ENCODE results near the gene ZNF662. TPM values are rescaled to one million over a fixed set of nuclear protein-coding genes. Genes with fewer than 3 reads are reported as not detected.

Gene ZNF662
- polyA plus RNA-seq, 3 donors: 2.7 to 3.3 (median 2.8) TPM

DNA sequence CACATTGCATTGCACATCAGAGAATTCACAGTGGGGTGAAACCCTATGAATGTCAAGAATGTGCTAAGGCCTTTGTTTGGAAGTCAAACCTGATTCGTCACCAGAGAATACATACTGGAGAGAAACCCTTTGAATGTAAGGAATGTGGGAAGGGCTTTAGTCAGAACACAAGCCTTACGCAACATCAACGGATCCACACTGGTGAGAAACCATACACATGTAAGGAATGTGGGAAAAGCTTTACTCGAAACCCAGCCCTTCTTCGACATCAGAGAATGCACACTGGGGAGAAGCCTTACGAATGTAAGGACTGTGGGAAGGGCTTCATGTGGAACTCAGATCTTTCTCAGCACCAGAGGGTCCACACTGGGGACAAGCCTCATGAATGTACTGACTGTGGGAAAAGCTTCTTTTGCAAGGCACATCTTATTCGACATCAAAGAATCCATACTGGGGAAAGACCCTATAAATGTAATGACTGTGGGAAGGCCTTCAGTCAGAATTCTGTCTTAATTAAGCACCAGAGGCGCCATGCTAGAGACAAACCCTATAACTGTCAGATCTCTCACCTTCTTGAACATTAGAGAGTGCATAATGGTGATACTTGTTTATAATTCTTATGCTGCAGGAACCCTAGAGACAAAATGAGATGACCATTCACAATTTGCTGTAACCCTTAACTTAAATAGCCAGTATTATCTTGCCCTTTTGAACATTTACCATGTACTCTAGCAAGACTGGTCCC lies 9.0 kb downstream of the ZNF662 start:
- WGBS, 3 donors: 94 to 98% (median 95%) methylated on average over 8 of the region's 8 CpGs

DNA sequence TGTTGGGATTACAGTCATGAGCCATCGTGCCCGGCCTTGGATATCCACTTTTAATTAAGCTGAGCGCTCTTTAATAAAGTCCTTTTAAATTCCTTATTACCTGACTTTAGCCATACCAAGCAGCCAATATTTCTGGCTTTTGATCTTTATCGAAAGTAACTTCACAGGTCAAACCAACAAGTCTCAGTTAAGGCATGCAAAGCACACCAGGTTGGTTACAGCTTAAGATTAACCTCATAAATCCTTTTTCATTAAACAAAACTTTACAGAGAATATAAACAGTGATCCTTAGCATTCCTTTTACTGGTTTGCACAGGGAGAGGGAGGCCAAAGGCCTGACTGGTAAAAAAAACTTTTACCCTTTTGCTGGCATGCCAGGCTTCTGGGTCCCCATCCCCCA lies 17.7 kb downstream of the ZNF662 start:
- no peak overlapping the region for H3K27ac ChIP-seq (ENCODE audit: low read depth, low read length)
- 61 to 88% (median 76%) methylated on average over 4 of the region's 4 CpGs for WGBS, 3 donors

More for the DNA sequence above, 9.0 kb downstream of the ZNF662 start:
- H3K27ac ChIP-seq (ENCODE audit: low read depth, low read length): no peak overlapping the region

DNA sequence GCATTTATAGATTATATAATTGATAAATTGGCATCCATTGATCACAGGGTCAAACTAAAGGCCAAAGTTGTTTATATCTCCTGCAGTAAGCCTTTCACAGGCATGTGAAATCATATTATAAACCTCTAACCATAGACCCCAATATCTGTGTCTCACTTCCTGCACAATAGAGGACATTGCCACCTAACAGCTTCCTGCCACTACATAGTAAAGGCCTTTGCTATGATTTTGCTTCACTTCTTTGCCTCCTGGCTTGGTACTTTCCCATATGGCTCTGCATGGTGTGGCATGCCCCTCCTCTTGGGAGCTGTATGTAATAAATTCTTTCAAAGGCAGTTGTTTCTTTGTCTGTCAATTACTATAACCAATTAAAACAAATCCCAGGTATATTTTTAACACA lies 20.4 kb downstream of the ZNF662 start:
- H3K27ac ChIP-seq (ENCODE audit: low read depth, low read length): no peak overlapping the region

DNA sequence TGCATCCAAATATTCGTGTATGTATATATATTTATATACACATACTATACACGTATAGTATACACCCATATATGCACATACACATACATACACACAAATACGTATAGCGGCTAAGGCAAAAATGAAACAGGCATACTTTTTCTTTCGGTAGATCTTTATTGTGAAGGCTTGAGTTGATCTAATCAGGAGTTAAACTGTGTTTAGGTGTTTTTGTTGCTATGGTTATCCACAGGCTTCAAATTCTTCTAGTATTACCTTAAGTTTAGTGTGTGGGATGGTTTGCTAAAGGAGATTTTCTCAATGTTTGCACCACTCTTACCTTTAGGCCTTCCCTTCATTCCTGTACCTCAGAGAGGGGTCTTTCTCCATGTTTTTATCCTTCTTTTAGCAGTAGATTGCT lies 28.2 kb downstream of the ZNF662 start:
- WGBS, 3 donors: 86 to 90% (median 87%) methylated on average over 5 of the region's 5 CpGs

DNA sequence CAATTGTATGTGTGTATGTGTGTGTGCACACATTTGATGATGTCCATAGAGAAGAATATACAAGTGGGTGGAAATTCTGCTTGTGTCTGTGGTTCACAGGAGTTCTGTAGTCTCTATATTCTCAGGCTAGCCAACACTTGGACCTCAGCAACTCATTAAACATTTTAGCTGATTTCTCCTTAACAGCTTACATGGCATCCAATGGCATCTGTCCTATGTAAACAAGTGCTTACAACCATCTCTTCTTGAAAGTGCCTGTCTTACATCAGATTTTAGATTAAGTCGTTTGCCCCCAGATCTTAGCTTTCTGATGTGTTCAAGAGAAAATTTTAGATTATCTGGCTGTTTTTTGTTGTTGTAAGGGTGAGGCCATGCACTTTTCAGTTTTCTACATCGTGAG lies 29.0 kb downstream of the ZNF662 start:
- 50 to 67% (median 67%) methylated on average over 2 of the region's 2 CpGs for WGBS, 3 donors
- H3K27ac ChIP-seq (ENCODE audit: low read depth, low read length): no peak overlapping the region

More for the DNA sequence above, 28.2 kb downstream of the ZNF662 start:
- no peak overlapping the region for H3K27ac ChIP-seq (ENCODE audit: low read depth, low read length)

DNA sequence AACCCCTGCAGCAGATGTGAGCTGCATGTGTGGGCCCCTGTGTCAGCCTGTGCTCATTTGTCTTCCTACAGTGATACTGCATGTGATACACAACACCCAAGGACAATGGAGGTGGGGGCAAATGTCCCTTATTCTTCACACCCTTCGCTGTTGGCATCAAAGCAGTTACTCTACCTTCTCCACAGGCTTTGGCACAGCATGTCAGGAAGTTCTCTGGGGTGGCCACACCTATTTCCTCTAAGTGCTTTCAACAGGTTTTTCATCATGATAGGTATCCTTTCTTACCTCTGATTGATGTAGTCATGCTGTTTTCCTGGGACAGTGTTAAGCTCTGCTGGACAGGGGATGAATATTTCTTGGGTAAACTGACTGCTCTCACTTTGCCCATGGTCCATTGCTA lies 29.5 kb downstream of the ZNF662 start:
- no peak overlapping the region for H3K27ac ChIP-seq (ENCODE audit: low read depth, low read length)
- WGBS, 3 donors: 77 to 91% (median 82%) methylated on average over 1 of the region's 1 CpG

DNA sequence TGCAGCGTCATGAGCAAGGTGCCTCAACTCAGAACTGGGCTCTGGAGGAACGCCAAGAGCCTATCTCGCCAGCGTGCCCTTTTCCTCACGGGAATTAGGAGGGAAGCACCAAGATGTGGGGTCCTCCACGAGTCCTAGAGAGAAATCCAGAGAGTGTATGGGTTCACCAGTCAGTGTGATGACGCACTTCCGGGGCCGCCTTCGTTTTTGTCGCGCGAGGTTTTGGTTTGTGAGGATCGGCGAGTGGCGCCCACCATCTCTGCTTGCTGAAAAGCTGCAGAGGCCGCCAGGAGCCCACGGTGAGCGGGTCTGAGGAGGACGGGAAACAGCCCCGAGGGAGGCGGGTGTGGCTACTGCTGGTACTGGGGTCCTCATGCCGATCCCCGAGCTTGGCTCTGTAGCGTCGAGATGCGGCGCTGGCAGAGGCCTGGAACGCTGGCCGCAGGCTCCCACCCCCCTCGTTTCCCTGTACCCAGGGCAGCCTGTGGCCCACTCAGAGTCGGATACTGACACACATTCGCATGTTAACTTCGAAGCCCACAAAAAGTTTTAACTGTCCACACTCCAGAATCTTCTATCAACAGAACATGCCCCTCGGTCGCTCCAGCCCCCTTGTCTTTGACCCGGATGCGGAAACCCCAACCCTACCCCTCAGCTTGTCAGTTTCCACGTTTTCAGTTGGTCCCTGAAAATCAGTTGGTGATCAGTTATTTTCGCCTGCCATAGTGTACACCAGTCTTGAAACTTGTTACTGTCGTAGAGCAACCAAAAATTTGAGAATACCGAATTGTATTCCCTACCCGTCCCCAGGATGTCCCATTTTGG lies 30.4 kb downstream of the ZNF662 start:
- no peak overlapping the region for H3K27ac ChIP-seq (ENCODE audit: low read depth, low read length)
- 63 to 67% (median 66%) methylated on average over 40 to 43 of the region's 43 CpGs for whole genome bisulfite sequencing, 3 donors

DNA sequence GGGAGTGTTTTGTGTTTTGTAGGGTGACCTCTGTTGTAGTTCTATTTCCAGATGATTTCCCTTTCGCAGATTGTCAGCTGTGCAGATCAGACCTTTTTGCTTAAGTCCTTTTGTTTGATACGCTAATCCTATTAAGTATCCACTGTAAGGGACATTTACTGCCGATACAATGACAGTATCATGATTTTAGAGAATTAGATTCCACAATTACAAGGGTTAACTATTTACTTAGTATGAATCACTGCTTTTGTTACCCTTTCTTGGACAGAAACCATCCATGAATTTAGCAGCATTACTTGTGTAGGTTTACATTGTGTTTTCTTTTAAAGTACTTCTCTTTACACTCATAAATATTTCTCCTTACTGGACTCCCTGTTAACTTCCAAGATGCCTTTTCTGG lies 31.4 kb downstream of the ZNF662 start:
- no peak overlapping the region for H3K27ac ChIP-seq (ENCODE audit: low read depth, low read length)
- 89 to 94% (median 93%) methylated on average over 3 of the region's 3 CpGs for WGBS, 3 donors

DNA sequence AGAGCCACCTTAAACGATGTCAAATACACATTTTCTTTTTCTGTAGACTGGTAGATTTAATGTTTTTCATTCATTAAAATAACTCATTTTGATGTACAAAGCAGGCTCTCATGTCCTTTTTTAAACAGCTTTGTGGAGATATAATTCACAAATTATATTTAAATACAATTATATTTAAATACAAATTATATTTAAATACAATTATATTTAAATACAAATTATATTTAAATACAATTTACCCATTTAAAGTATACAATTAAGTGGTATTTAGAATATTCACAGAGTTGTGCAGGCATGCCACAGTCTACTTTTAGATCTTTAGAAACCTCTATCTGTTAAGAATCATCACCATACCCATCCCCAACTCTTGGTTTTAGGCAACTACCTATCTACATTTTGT lies 36.8 kb downstream of the ZNF662 start:
- no peak overlapping the region for H3K27ac ChIP-seq (ENCODE audit: low read depth, low read length)
- WGBS, 3 donors: 81 to 86% (median 82%) methylated on average over 1 of the region's 1 CpG

DNA sequence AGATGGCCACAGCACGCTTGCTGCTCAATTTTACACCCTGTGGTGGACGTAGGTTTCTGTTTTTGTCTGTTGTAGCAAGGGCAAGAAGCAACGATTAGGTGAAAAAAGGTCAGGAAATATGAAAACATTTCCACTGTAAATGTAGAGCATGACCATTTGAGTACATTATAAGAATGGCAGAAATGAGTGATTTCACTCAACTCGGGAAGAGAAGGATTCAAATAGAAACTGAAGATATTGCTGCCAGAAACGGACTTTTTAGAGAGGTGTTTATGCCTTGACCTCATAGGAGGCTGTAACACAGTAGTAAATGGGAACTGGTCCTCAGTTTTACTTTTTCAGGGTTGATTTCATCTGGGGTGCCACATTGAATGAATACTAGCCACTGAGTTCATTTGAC lies 40.1 kb downstream of the ZNF662 start:
- H3K27ac ChIP-seq (ENCODE audit: low read depth, low read length): no peak overlapping the region
- 86 to 88% (median 88%) methylated on average over 5 of the region's 5 CpGs for WGBS, 3 donors

DNA sequence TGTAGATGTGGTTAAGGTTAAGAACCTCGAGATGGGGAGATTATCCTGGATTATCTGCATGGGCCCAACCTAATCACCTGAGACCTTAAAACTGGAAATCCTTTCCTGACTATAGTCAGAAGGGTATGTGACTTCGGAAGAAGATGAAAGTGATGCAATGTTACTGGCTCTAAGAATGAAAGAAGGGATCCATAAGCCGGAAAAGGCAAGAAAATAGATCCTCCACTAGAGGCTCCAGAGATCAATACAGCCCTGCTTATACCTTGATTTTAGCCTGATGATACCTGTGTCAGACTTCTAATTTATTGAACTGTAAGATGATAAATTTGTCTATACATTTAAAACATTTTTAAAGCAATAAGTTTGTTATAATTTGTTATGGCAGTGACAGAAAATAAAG lies 51.6 kb downstream of the ZNF662 start:
- H3K27ac ChIP-seq (ENCODE audit: low read depth, low read length): no peak overlapping the region
- WGBS, 3 donors: 75 to 88% (median 84%) methylated on average over 3 of the region's 3 CpGs

DNA sequence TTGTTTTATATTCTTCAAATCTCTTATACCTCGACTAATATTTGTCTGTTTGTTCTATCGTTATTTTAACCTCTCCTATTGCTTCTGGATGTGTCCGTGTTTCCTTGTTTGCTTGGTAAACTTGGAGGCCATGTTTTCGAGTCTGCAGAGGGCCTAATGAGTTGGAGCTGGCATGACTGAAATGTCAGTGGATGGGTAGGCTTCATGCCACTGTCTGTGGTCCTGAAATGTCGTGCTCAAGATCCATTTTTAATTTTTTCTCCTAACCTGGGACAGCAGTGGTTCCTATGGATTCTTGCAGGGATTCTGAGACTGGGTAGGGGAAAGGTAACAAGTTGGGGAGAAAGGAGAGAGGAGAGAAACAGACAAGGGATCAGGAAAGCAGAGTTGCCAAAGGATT lies 54.3 kb downstream of the ZNF662 start:
- 36 to 79% (median 74%) methylated on average over 5 of the region's 5 CpGs for WGBS, 3 donors
- H3K27ac ChIP-seq (ENCODE audit: low read depth, low read length): no peak overlapping the region

DNA sequence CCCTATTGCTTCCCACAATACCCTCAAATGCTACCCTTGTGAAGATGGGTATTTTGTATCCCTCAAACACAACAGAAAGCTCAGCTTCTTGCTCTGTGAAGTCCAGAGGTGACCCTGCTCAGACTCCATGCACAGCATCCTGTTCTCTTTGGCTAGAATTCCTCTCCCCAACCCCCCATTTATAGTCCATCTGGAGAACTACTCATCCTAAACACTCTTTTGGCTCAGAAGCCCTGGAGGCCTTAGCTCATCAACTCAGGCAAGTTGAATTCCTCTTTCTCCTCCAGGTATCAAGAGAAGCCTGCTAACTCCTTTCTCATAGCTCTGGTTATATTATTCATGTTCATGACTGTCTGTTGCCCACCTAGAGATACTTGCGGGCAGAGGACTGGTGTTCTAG lies 54.8 kb downstream of the ZNF662 start:
- H3K27ac ChIP-seq (ENCODE audit: low read depth, low read length): no peak overlapping the region
- WGBS, 3 donors: 91 to 100% (median 94%) methylated on average over 1 of the region's 1 CpG

DNA sequence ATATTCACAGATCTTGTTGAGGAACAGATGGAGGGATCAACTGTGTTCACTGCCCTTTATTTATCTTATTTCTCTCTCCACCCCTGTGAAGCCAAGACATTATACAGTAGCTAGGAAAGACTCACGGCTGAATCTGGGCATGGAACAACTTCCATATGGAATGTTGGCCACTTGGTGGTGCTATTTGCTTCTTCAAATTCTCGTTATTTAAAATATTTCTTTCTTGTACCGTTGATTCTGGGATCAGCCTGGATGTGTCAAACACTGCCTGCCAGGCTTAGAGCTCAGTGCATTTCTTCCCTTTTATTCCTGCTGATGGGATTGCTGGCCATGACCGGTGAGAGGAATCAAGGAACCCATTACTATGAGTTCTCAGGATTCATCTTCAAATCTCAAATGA lies 55.7 kb downstream of the ZNF662 start:
- WGBS, 3 donors: 5 to 8% (median 8%) methylated on average over 4 of the region's 4 CpGs
- H3K27ac ChIP-seq (ENCODE audit: low read depth, low read length): no peak overlapping the region

DNA sequence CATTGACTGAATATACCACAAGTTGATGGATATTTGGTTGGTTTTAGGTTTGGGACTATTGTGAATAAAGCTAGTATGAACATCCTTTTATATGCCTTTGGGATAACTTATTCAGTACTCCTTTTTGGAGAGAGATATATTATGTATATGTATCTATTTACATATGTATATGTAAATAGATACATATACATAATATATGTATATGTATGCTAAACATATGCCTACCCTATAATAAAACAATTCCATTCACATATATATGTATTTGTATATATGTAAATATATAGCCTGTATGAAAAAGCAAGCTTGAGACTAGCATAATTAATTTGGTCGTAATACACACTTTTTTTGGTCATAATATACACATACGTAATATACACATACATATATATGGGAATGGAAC lies 57.3 kb downstream of the ZNF662 start:
- 67 to 89% (median 72%) methylated on average over 2 of the region's 2 CpGs for WGBS, 3 donors
- no peak overlapping the region for H3K27ac ChIP-seq (ENCODE audit: low read depth, low read length)

DNA sequence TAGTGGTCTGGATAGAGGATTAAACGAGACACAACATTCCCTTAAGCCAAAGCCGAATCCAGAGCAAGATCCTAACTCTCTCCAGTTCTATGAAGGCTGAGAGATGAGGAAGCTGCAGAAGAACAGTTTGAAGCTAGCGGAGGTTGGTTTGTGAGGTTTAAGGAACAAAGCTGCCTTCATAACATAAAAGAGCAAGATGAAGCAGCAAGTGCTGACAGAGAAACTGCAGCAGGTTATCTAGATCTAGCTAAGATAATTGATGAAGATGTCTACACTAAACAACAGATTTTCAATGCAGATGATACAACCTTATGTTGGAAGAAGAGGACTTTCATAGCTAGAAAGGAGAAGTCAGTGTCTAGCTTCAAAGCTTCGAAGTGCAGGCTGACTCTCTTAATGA lies 58.3 kb downstream of the ZNF662 start:
- H3K27ac ChIP-seq (ENCODE audit: low read depth, low read length): no peak overlapping the region
- WGBS, 3 donors: 73 to 86% (median 83%) methylated on average over 4 of the region's 4 CpGs
